Thoracic aorta (tissue), 2 donors: ENCODE results near the gene IGFBP3. TPM values are rescaled to one million over a fixed set of nuclear protein-coding genes. Genes with fewer than 3 reads are reported as not detected.

Experiments used
- ATAC-seq: fragments of 150-250 bp; one replicate; pipeline ENCODE4 v1.8.0; 2017; ENCODE audit warnings: low read depth; ENCODE audit not compliant: insufficient number of reproducible peaks, low FRiP score
- DNase-seq: peaks from one replicate; pipeline ENCODE4 v3.0.0-alpha.2; 2020; ENCODE audit warnings: low spot score
- H3K27ac ChIP-seq, 2 donors: fragments of 200-600 bp; sonication (generic); 1 replicate in 1 of 2; 2 replicates in 1 of 2; pipeline ENCODE4 v1.5.1; 2016; ENCODE audit warnings: mild to moderate bottlenecking in 2 of 2, moderate library complexity in 2 of 2
- H3K27me3 ChIP-seq: fragments of 200-600 bp; sonication (generic); replicated peaks from 2 replicates; pipeline ENCODE4 v1.6.0; 2016; ENCODE audit warnings: mild to moderate bottlenecking; ENCODE audit not compliant: insufficient read depth
- H3K36me3 ChIP-seq: fragments of 200-600 bp; sonication (generic); one replicate; pipeline ENCODE4 v1.5.1; 2016
- H3K4me1 ChIP-seq, 2 donors: fragments of 200-600 bp; sonication (generic); 1 replicate in 1 of 2; 2 replicates in 1 of 2; pipeline versions ENCODE4 v1.5.1 to v1.6.0; 2016; ENCODE audit warnings: low read depth in 2 of 2, mild to moderate bottlenecking in 1 of 2; ENCODE audit not compliant: control insufficient read depth in 1 of 2
- H3K4me3 ChIP-seq: fragments of 200-600 bp; sonication (generic); 2 replicates; pipeline ENCODE4 v1.5.1; 2016; ENCODE audit warnings: mild to moderate bottlenecking
- H3K9me3 ChIP-seq: fragments of 200-600 bp; sonication (generic); 2 replicates; pipeline ENCODE4 v1.5.1; 2016
- total RNA-seq, 2 donors: library from RNA; depleted of rRNA; stranded (reverse); fragments of >200 nt; gene quantifications; one replicate each; pipeline versions ENCODE4 v1.1.0 to v1.2.3, GENCODE V29; 2016
- TF ChIP-seq, protein P1 (sequence below): fragments of 200-600 bp; sonication (generic); IDR thresholded peaks from one replicate; pipeline ENCODE4 v1.5.1; 2019; ENCODE audit warnings: antibody characterized with exemption

The IGFBP3 gene
- total RNA-seq, 2 donors from 2014 or later, result 884 to 1,323 TPM

DNA sequence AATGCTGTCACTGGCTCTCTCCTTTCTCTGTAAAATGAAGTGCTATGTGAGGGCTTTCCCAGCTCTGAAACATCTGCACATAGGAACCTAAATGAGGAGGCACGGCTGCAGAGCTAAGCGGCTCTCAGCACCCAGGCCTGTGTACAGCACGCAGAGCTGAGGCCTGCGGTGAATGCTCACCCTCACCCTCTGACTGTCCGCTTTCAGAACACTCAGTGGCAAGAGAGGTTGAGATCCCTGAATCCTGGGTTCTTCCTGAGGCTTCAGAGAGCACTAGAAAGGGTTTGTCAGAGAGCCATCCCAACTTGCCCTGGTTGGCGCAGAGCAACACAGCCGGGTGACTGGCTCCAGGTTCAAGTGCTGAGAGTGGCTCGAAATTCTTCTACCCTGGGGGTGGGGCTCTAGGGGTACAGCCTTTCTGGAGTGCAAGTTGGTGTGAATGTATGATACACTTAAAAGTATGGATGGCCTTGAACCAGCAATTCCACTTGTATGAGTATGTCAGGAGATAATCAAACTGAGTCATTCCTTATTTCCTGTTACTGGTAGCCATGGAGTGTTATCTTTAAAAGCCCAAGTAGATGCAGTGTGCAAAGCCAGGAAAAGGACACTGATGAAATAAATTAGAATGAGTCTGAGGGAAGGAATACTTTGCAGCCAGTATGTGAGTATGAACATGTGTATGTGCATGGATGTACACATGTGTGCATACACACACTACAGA is 46.5 kb downstream of the IGFBP3 start:
- Histone ChIP-seq H3K4me3 (no peak overlapping the region), H3K4me1 (no peaks in the 10 kb centered on the region), H3K27ac (no peak overlapping the region), H3K36me3 (no peaks in the 10 kb centered on the region), H3K9me3 (peaks cover 3% of the 10 kb centered on the region), H3K27me3 (no peaks in the 10 kb centered on the region)
- TF ChIP-seq, protein P1, sequence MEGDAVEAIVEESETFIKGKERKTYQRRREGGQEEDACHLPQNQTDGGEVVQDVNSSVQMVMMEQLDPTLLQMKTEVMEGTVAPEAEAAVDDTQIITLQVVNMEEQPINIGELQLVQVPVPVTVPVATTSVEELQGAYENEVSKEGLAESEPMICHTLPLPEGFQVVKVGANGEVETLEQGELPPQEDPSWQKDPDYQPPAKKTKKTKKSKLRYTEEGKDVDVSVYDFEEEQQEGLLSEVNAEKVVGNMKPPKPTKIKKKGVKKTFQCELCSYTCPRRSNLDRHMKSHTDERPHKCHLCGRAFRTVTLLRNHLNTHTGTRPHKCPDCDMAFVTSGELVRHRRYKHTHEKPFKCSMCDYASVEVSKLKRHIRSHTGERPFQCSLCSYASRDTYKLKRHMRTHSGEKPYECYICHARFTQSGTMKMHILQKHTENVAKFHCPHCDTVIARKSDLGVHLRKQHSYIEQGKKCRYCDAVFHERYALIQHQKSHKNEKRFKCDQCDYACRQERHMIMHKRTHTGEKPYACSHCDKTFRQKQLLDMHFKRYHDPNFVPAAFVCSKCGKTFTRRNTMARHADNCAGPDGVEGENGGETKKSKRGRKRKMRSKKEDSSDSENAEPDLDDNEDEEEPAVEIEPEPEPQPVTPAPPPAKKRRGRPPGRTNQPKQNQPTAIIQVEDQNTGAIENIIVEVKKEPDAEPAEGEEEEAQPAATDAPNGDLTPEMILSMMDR, result no peak
- DNase-seq (no peak), ATAC-seq (no peak)

DNA sequence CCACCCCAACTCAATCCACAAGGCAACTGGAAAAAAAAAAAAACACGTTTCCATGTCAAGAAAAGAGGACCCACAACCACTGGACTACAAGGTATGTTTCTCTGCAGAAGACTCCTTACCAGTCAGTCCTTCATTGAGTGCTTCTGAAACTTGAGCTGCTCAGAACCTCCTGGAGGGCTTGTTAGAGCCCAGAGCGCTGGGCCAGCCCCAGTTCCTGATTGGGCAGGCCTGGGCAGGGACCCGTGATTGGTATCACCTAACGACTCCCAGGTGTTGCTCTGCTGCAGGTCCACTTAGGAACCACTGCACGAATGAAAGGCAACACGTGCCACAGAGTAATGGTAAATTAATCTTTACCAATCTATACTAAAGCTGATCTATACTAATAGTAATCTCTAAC is 47.7 kb downstream of the IGFBP3 start:
- H3K36me3 ChIP-seq, result no peaks in the 10 kb centered on the region
- no peak overlapping the region for H3K27ac ChIP-seq
- ATAC-seq, result no peak
- DNase-seq, result no peak
- peaks cover 3% of the 10 kb centered on the region for H3K9me3 ChIP-seq
- no peaks in the 10 kb centered on the region for H3K4me1 ChIP-seq
- TF ChIP-seq, protein P1, result no peak
- no peaks in the 10 kb centered on the region for H3K27me3 ChIP-seq
- no peak overlapping the region for H3K4me3 ChIP-seq

DNA sequence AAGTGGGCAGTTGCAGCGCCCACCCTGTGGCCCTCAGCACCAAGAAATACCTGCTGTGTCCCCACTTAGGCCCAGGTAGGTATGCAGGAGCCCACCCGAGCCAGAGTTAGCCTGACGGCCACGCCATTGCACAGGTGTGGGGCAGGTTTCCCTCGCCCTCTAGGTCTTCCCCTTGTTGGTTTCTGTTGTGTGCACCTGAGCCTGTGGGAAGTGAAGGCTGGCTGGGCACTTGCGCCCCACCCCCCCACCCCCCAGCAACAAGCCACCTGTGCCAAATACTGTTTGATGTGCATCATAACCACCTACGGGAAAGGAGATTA is 48.1 kb downstream of the IGFBP3 start, which contains the start of gene CCDC201:
Gene CCDC201, minus strand, starts transcription at position 48 of the 320 bp plus-strand sequence. CDS start 75 bp downstream, outside the sequence.
- Histone ChIP-seq H3K4me3 (no peak within 1 kb of the TSS), H3K27ac (no peak within 1 kb of the TSS), H3K27me3 (no peaks in the 10 kb centered on the region), H3K36me3 (no peaks in the 10 kb centered on the region), H3K9me3 (peaks cover under 1% of the 10 kb centered on the region), H3K4me1 (no peaks in the 10 kb centered on the region)
- ATAC-seq (no peak), DNase-seq (no peak)
- TF ChIP-seq, protein P1, result no peak

DNA sequence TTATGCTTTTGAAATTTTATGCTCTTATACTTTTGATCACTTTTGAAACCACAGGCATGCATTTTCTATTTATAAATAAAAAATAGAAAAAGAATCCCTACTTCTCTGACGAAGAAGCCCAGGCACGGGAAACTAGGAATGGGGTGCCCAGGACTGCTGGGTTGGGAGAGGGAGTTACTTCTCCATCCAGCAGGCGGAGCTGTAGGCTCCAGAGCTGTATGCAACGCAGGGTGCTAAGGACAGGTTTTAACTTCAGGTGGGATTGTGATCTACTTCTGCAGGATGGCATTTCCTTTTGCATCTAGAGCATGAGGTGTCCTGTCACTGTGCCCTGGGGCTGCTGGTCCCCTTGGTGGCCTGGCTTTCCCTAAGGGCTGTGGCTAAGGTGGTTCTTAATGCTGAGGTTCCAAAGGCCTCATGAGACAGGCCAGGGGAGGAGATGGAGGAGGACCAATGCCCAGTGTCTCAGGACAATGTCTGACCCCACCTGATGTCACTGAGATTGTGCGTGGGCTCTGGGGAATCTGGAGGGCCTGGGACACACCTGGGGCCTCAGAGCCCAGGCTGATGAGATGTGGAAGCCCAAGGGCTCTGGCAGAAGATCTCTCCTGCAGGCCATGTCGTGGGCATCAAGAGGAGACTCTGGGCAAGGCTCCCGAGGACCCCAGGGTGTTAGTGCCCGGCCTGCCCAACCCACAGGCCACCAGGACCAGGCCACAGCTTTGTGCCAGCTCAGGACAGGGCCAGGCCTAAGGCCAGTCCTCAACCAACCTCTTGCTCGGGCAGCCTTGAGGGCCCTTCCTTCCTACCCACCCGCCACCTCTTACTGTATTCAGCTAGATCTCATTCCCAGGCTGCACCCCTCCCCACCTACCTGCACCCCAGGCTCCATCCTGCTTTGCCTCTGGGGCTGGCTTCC is 48.7 kb downstream of the IGFBP3 start:
- H3K36me3 ChIP-seq, result no peaks in the 10 kb centered on the region
- TF ChIP-seq, protein P1, result no peak
- no peaks in the 10 kb centered on the region for H3K27me3 ChIP-seq
- H3K27ac ChIP-seq, result no peak overlapping the region
- no peaks in the 10 kb centered on the region for H3K9me3 ChIP-seq
- DNase-seq (no peak), ATAC-seq (no peak)
- no peaks in the 10 kb centered on the region for H3K4me1 ChIP-seq
- no peak overlapping the region for H3K4me3 ChIP-seq

DNA sequence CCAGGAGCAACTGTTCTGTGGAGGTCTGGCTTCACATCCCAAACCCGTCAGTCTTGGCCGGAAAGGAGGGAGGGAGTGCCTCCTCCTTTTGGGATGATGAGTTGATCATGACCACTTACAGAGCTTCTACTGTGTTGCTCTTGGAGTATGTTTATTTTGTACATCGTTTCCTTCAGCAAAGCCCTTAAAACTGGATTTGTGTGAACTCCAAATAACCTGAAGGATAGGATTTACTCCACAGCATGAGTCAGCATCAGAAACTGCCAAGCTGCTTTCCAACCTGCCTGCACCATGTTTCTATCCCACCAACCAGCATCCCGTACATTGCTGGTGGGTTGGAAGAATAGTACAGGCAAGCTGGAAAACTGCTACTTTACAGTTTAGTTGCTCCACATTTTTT is 51.6 kb downstream of the IGFBP3 start:
- no peak for DNase-seq
- no peaks in the 10 kb centered on the region for H3K27me3 ChIP-seq
- no peaks in the 10 kb centered on the region for H3K36me3 ChIP-seq
- H3K4me1 ChIP-seq, result no peaks in the 10 kb centered on the region
- no peak for ATAC-seq
- H3K27ac ChIP-seq, result no peak overlapping the region
- no peaks in the 10 kb centered on the region for H3K9me3 ChIP-seq
- no peak overlapping the region for H3K4me3 ChIP-seq
- TF ChIP-seq, protein P1, result no peak
